AG10803 (cell line): Measurements from ENCODE around the gene TAS2R1.

Source experiments
- DNase-seq: peaks from one replicate; pipeline ENCODE4 v3.0.0; 2010; ENCODE audit warnings: low read depth
- H3K4me3 ChIP-seq: 2 replicates; pipeline ENCODE4 v1.5.1; 2011; ENCODE audit warnings: mild to moderate bottlenecking, low read length, control low read depth
- CTCF ChIP-seq: conservative IDR thresholded peaks from 2 replicates; pipeline ENCODE4 v1.5.1; 2011; ENCODE audit warnings: mild to moderate bottlenecking, low read length, control low read depth, inconsistent platforms

The TAS2R1 gene

GRCh38 chr5:9655641-9656040, 25.5 kb upstream of the TAS2R1 start:
- DNase-seq: no peak
- no peak overlapping the region for H3K4me3 ChIP-seq
- no peak for TF ChIP-seq CTCF

- H3K4me3 ChIP-seq: no peak overlapping the region
- DNase-seq: peak; percentile 57
- no peak for TF ChIP-seq CTCF
These were observed 24.7 kb upstream of the TAS2R1 start for GRCh38 chr5:9654886-9655285.

- DNase-seq: peak; percentile 93
- no peak overlapping the region for H3K4me3 ChIP-seq
- TF ChIP-seq CTCF: no peak
These were observed 23.7 kb upstream of the TAS2R1 start for GRCh38 chr5:9653811-9654210.

- no peak for TF ChIP-seq CTCF
- H3K4me3 ChIP-seq: no peak overlapping the region
- DNase-seq: no peak
These were observed 22.9 kb upstream of the TAS2R1 start for GRCh38 chr5:9653061-9653460.

GRCh38 chr5:9652295-9652694, 22.1 kb upstream of the TAS2R1 start:
- no peak overlapping the region for H3K4me3 ChIP-seq
- TF ChIP-seq CTCF: no peak
- no peak for DNase-seq

GRCh38 chr5:9646843-9647242, 16.7 kb upstream of the TAS2R1 start:
- no peak for TF ChIP-seq CTCF
- H3K4me3 ChIP-seq: no peak overlapping the region
- DNase-seq: no peak

GRCh38 chr5:9644630-9645029, 14.5 kb upstream of the TAS2R1 start:
- TF ChIP-seq CTCF: no peak
- no peak overlapping the region for H3K4me3 ChIP-seq
- DNase-seq: peak; percentile 37
